H9 (cell line): ENCODE results near the gene METTL16. TPM values are rescaled to one million over a fixed set of nuclear protein-coding genes. Genes with fewer than 3 reads are reported as not detected.

Experiments used
- DNase-seq: peaks from one replicate; pipeline ENCODE4 v3.0.0-alpha.2; 2017
- H2AFZ ChIP-seq: one replicate; pipeline ENCODE4 v1.6.1; 2013; ENCODE audit warnings: mild to moderate bottlenecking, low read length, control low read depth, moderate library complexity
- H2AK5ac ChIP-seq: 2 replicates; pipeline ENCODE4 v1.6.1; 2013; ENCODE audit warnings: low read length, control low read depth, mixed read lengths; ENCODE audit not compliant: insufficient read length
- H2BK120ac ChIP-seq: one replicate; pipeline ENCODE4 v1.6.1; 2013; ENCODE audit warnings: low read depth, mild to moderate bottlenecking, low read length, control low read depth, inconsistent platforms; ENCODE audit not compliant: poor library complexity, severe bottlenecking
- H2BK12ac ChIP-seq: 2 replicates; pipeline ENCODE4 v1.6.1; 2013; ENCODE audit warnings: low read length, control low read depth, mixed read lengths, low read depth; ENCODE audit not compliant: insufficient read length
- H2BK15ac ChIP-seq: 2 replicates; pipeline ENCODE4 v1.6.1; 2013; ENCODE audit warnings: low read depth, low read length, control low read depth
- H2BK20ac ChIP-seq: one replicate; pipeline ENCODE4 v1.6.1; 2013; ENCODE audit warnings: low read depth, mild to moderate bottlenecking, low read length, control low read depth, inconsistent platforms; ENCODE audit not compliant: poor library complexity, severe bottlenecking
- H2BK5ac ChIP-seq: 2 replicates; pipeline ENCODE4 v1.6.1; 2013; ENCODE audit warnings: low read length, control low read depth, mixed read lengths; ENCODE audit not compliant: insufficient read length
- H3K14ac ChIP-seq: 2 replicates; pipeline ENCODE4 v1.6.1; 2013; ENCODE audit warnings: low read length, control low read depth; ENCODE audit not compliant: insufficient read depth
- H3K18ac ChIP-seq: 2 replicates; pipeline ENCODE4 v1.6.1; 2013; ENCODE audit warnings: low read depth, mild to moderate bottlenecking, mixed read lengths, low read length, control low read depth; ENCODE audit not compliant: insufficient read length
- H3K23ac ChIP-seq: 2 replicates; pipeline ENCODE4 v1.6.1; 2013; ENCODE audit warnings: low read length, control low read depth, mixed read lengths, low read depth; ENCODE audit not compliant: insufficient read length
- H3K23me2 ChIP-seq: 2 replicates; pipeline ENCODE4 v1.6.1; 2013; ENCODE audit warnings: low read depth, mild to moderate bottlenecking, mixed read lengths, low read length, control low read depth; ENCODE audit not compliant: insufficient read length, poor library complexity, severe bottlenecking
- H3K27ac ChIP-seq: 2 replicates; pipeline ENCODE4 v1.5.1; 2013; ENCODE audit warnings: low read length, control low read depth, mixed read lengths, low read depth; ENCODE audit not compliant: insufficient read length
- H3K27me3 ChIP-seq: 2 replicates; pipeline ENCODE4 v1.6.1; 2013; ENCODE audit warnings: low read length, control low read depth, inconsistent platforms; ENCODE audit not compliant: insufficient read depth
- H3K4ac ChIP-seq: 2 replicates; pipeline ENCODE4 v1.6.1; 2013; ENCODE audit warnings: low read depth, mild to moderate bottlenecking, control low read depth, inconsistent platforms, low read length, moderate library complexity
- H3K4me1 ChIP-seq: 2 replicates; pipeline ENCODE4 v1.6.1; 2013; ENCODE audit warnings: low read length, control low read depth, inconsistent platforms; ENCODE audit not compliant: insufficient read depth
- H3K4me2 ChIP-seq: 2 replicates; pipeline ENCODE4 v1.6.1; 2013; ENCODE audit warnings: low read length, control low read depth, mixed read lengths; ENCODE audit not compliant: insufficient read length, insufficient read depth
- H3K56ac ChIP-seq: 2 replicates; pipeline ENCODE4 v1.6.1; 2013; ENCODE audit warnings: low read depth, mild to moderate bottlenecking, mixed read lengths, low read length, control low read depth; ENCODE audit not compliant: insufficient read length
- H3K79me1 ChIP-seq: 2 replicates; pipeline ENCODE4 v1.6.1; 2013; ENCODE audit warnings: low read depth, mild to moderate bottlenecking, moderate library complexity, low read length, control low read depth, inconsistent platforms; ENCODE audit not compliant: insufficient read depth, poor library complexity, severe bottlenecking
- H3K79me2 ChIP-seq: 2 replicates; pipeline ENCODE4 v1.6.1; 2013; ENCODE audit warnings: low read length, control low read depth, inconsistent platforms; ENCODE audit not compliant: insufficient read depth
- H3K9ac ChIP-seq: 2 replicates; pipeline ENCODE4 v1.6.1; 2013; ENCODE audit warnings: low read length, control low read depth, mixed read lengths; ENCODE audit not compliant: insufficient read length; ENCODE audit errors: extremely low read depth
- H3K9me3 ChIP-seq: one replicate; pipeline ENCODE4 v1.6.1; 2013; ENCODE audit warnings: low read depth, low read length, inconsistent platforms; ENCODE audit not compliant: control insufficient read depth
- H3T11ph ChIP-seq: one replicate; pipeline ENCODE4 v1.6.1; 2013; ENCODE audit warnings: mild to moderate bottlenecking, low read length, control low read depth, inconsistent platforms
- H4K20me1 ChIP-seq: one replicate; pipeline ENCODE4 v1.6.1; 2013; ENCODE audit not compliant: control insufficient read depth, insufficient read length, insufficient read depth
- H4K5ac ChIP-seq: 2 replicates; pipeline ENCODE4 v1.6.1; 2013; ENCODE audit warnings: low read depth, mild to moderate bottlenecking, mixed read lengths, low read length, control low read depth; ENCODE audit not compliant: insufficient read length
- H4K8ac ChIP-seq: replicated peaks from 2 replicates; pipeline ENCODE4 v1.6.1; 2013; ENCODE audit warnings: low read length, control low read depth, mixed read lengths, low read depth; ENCODE audit not compliant: insufficient read length
- H4K91ac ChIP-seq: 2 replicates; pipeline ENCODE4 v1.6.1; 2013; ENCODE audit warnings: low read depth, mild to moderate bottlenecking, moderate library complexity, mixed read lengths, low read length, control low read depth; ENCODE audit not compliant: insufficient read length
- H3K27ac Mint-ChIP-seq, 3 experiments: 2 replicates in 2 of 3; 3 replicates in 1 of 3; pipeline ENCODE4 v1.8.0; 2020 to 2021; ENCODE audit warnings: mixed read lengths in 3 of 3, mild to moderate bottlenecking in 1 of 3, moderate library complexity in 1 of 3
- H3K27me3 Mint-ChIP-seq: 2 replicates; pipeline ENCODE4 v1.8.0; 2021; ENCODE audit warnings: low read depth, mild to moderate bottlenecking, moderate library complexity, mixed read lengths
- H3K36me3 Mint-ChIP-seq, 3 experiments: 2 replicates in 2 of 3; 3 replicates in 1 of 3; pipeline ENCODE4 v1.8.0; 2020 to 2021; ENCODE audit warnings: low read depth in 3 of 3, mixed read lengths in 3 of 3; ENCODE audit not compliant: insufficient read depth in 1 of 3
- H3K4me1 Mint-ChIP-seq, 2 experiments: 2 replicates each; pipeline ENCODE4 v1.8.0; 2020; ENCODE audit warnings: mixed read lengths in 2 of 2
- H3K4me3 Mint-ChIP-seq, 2 experiments: 2 replicates in 1 of 2; 3 replicates in 1 of 2; pipeline ENCODE4 v1.8.0; 2020 to 2021; ENCODE audit warnings: mild to moderate bottlenecking in 2 of 2, mixed read lengths in 2 of 2, moderate library complexity in 1 of 2
- H3K9me3 Mint-ChIP-seq, 2 experiments: 2 replicates in 1 of 2; 3 replicates in 1 of 2; pipeline ENCODE4 v1.8.0; 2020; ENCODE audit warnings: mild to moderate bottlenecking in 2 of 2, mixed read lengths in 2 of 2, moderate library complexity in 1 of 2
- CTCF ChIP-seq: fragments of 200-600 bp; sonication (generic); conservative IDR thresholded peaks from 3 replicates; pipeline ENCODE4 v1.8.0; 2021; ENCODE audit warnings: antibody characterized with exemption, mild to moderate bottlenecking
- WGBS: extraction: QIAGEN DNeasy Blood & Tissue Kit; methylation state at CpG from one replicate; pipeline ENCODE4 v1.1.7; 2013; ENCODE audit warnings: missing lambda C conversion rate, low lambda C conversion rate, mixed read lengths; ENCODE audit not compliant: insufficient read length; ENCODE audit errors: extremely low coverage; 5-methylcytosine and 5-hydroxymethylcytosine counted together
- total RNA-seq: library from RNA; stranded (reverse); gene quantifications from 2 replicates; pipeline ENCODE4 v1.2.1, GENCODE V29; 2021

METTL16 gene
- total RNA-seq, 1 experiment from 2014 or later, result 55.4 TPM

- no CpG with 5 or more reads among the region's 5 CpGs for WGBS
- H3K9me3 ChIP-seq, result no peaks in the 10 kb centered on the region
- H3K79me1 ChIP-seq, result no peaks in the 10 kb centered on the region
- no peak overlapping the region for H3K56ac ChIP-seq
- Mint-ChIP-seq H3K4me1 (peaks cover 4 to 7% of the 10 kb centered on the region in 2 experiments; a peak in 3 of 4 replicates), H3K27me3 (no peaks in the 10 kb centered on the region), H3K36me3 (no peaks in the 10 kb centered on the region), H3K9me3 (no peaks in the 10 kb centered on the region), H3K4me3 (no peak overlapping the region), H3K27ac (no peak overlapping the region)
- H3K4me1 ChIP-seq, result no peaks in the 10 kb centered on the region
- no peak overlapping the region for H4K91ac ChIP-seq
- no peaks in the 10 kb centered on the region for H3K23me2 ChIP-seq
- no peak overlapping the region for H3K18ac ChIP-seq
- H3K23ac ChIP-seq, result no peak overlapping the region
- no peak overlapping the region for H2BK12ac ChIP-seq
- no peak overlapping the region for H3K14ac ChIP-seq
- H3K4me2 ChIP-seq, result no peak overlapping the region
- H2BK15ac ChIP-seq, result no peak overlapping the region
- H3K27ac ChIP-seq, result no peak overlapping the region
- no peak overlapping the region for H3T11ph ChIP-seq
- H4K5ac ChIP-seq, result no peak overlapping the region
- H2BK120ac ChIP-seq, result no peak overlapping the region
- H3K4ac ChIP-seq, result no peak overlapping the region
- H4K20me1 ChIP-seq, result no peaks in the 10 kb centered on the region
- no peak overlapping the region for H2AFZ ChIP-seq
- H2BK5ac ChIP-seq, result no peak overlapping the region
- no peak overlapping the region for H4K8ac ChIP-seq
- H2AK5ac ChIP-seq, result no peak overlapping the region
- no peak for TF ChIP-seq CTCF
- DNase-seq, result no peak
- no peaks in the 10 kb centered on the region for H3K27me3 ChIP-seq
- no peak overlapping the region for H3K9ac ChIP-seq
- no peaks in the 10 kb centered on the region for H3K79me2 ChIP-seq
- H2BK20ac ChIP-seq, result no peak overlapping the region
Observed at GRCh38 chr17:2517539-2517938, 5.9 kb upstream of the METTL16 start.
